Neural cell (in vitro differentiated cells): ENCODE data around the gene MGAT2.

Experiments used
- EP300 ChIP-seq: fragments of 450-650 bp; conservative IDR thresholded peaks from 2 replicates; pipeline ENCODE4 v1.6.1; 2014; ENCODE audit warnings: antibody characterized with exemption, mild to moderate bottlenecking, moderate library complexity; ENCODE audit not compliant: poor library complexity, severe bottlenecking
- EZH2 ChIP-seq: fragments of 200-600, 300-800 bp; shearing (Covaris generic), sonication (generic); IDR thresholded peaks from 2 replicates; pipeline ENCODE4 v1.6.1; 2014; ENCODE audit warnings: antibody characterized with exemption, low read length, borderline replicate concordance, mild to moderate bottlenecking; ENCODE audit not compliant: insufficient read depth, poor library complexity, severe bottlenecking
- POLR2AphosphoS5 ChIP-seq: IDR thresholded peaks from 2 replicates; pipeline ENCODE4 v1.6.1; 2012
- RAD21 ChIP-seq: fragments of 450-650 bp; conservative IDR thresholded peaks from 2 replicates; pipeline ENCODE4 v1.6.1; 2014; ENCODE audit warnings: antibody characterized with exemption, mild to moderate bottlenecking, moderate library complexity
- REST ChIP-seq: IDR thresholded peaks from 2 replicates; pipeline ENCODE4 v1.6.1; 2012; ENCODE audit warnings: borderline replicate concordance
- SMC3 ChIP-seq: fragments of 450-650 bp; conservative IDR thresholded peaks from 2 replicates; pipeline ENCODE4 v1.6.1; 2014; ENCODE audit warnings: antibody characterized with exemption, mild to moderate bottlenecking, moderate library complexity; ENCODE audit not compliant: poor library complexity
- TF ChIP-seq, protein P1 (sequence below): fragments of 450-650 bp; IDR thresholded peaks from 2 replicates; pipeline ENCODE4 v1.5.1; 2014; ENCODE audit warnings: antibody characterized with exemption, mild to moderate bottlenecking, moderate library complexity; ENCODE audit not compliant: poor library complexity, severe bottlenecking

- TF ChIP-seq, protein P1, sequence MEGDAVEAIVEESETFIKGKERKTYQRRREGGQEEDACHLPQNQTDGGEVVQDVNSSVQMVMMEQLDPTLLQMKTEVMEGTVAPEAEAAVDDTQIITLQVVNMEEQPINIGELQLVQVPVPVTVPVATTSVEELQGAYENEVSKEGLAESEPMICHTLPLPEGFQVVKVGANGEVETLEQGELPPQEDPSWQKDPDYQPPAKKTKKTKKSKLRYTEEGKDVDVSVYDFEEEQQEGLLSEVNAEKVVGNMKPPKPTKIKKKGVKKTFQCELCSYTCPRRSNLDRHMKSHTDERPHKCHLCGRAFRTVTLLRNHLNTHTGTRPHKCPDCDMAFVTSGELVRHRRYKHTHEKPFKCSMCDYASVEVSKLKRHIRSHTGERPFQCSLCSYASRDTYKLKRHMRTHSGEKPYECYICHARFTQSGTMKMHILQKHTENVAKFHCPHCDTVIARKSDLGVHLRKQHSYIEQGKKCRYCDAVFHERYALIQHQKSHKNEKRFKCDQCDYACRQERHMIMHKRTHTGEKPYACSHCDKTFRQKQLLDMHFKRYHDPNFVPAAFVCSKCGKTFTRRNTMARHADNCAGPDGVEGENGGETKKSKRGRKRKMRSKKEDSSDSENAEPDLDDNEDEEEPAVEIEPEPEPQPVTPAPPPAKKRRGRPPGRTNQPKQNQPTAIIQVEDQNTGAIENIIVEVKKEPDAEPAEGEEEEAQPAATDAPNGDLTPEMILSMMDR: no peak
- no peak for TF ChIP-seq EP300
- no peak for TF ChIP-seq SMC3
- no peak for TF ChIP-seq POLR2AphosphoS5
- no peak for TF ChIP-seq REST
- TF ChIP-seq EZH2: no peak
- TF ChIP-seq RAD21: no peak
Observed at GRCh38 chr14:49578141-49578540, 42.5 kb upstream of the MGAT2 start.
